Measurements from ENCODE around the gene NETO2.

- no peak for TF ChIP-seq CTCF (IDR thresholded peaks at IDR 0.05)
- TF ChIP-seq POLR2A (IDR thresholded peaks at IDR 0.05), result no peak
- no peak for TF ChIP-seq EP300 (IDR thresholded peaks at IDR 0.05)
- TF ChIP-seq POLR2AphosphoS5 (IDR thresholded peaks at IDR 0.05), result no peak
These were observed 86.8 kb downstream of the NETO2 start for GRCh38 chr16:47056688-47057629.

Data from upper lobe of left lung (tissue), 4 donors.